Tibial nerve (tissue), 4 donors: ENCODE data around the gene OR51B2. TPM values are rescaled to one million over a fixed set of nuclear protein-coding genes. Genes with fewer than 3 reads are reported as not detected.
"Not testable (repeated sequence)": the region's sequence is repeated elsewhere in the genome, so short reads cannot be mapped to it uniquely, and the experiment has no call there.

Experiments used
- DNase-seq, 2 donors: peaks; one replicate each; pipeline ENCODE4 v3.0.0-alpha.2; 2019; ENCODE audit warnings: low spot score in 2 of 2
- H3K27ac ChIP-seq, 4 donors: fragments of 200-600 bp; sonication (generic) in 3 of 4; one replicate each; pipeline ENCODE4 v1.5.1; 2017 to 2019; ENCODE audit warnings: mild to moderate bottlenecking in 1 of 4
- H3K27me3 ChIP-seq, 2 donors: fragments of 200-600 bp; sonication (generic) in 1 of 2; one replicate each; pipeline versions ENCODE4 v1.5.1 to v1.6.0; 2017 to 2019
- H3K36me3 ChIP-seq, 3 donors: fragments of 200-600 bp; sonication (generic); one replicate each; pipeline ENCODE4 v1.5.1; 2018 to 2019
- H3K4me1 ChIP-seq, 4 donors: fragments of 200-600 bp; sonication (generic) in 3 of 4; one replicate each; pipeline ENCODE4 v1.5.1; 2017 to 2019
- H3K4me3 ChIP-seq, 4 donors: fragments of 200-600 bp; sonication (generic) in 3 of 4; one replicate each; pipeline ENCODE4 v1.5.1; 2017 to 2019; ENCODE audit warnings: mild to moderate bottlenecking in 1 of 4, moderate library complexity in 1 of 4
- H3K9me3 ChIP-seq, 4 donors: fragments of 200-600 bp; sonication (generic) in 3 of 4; one replicate each; pipeline ENCODE4 v1.5.1; 2017 to 2019
- EP300 ChIP-seq, 2 donors: sonication (generic); formaldehyde crosslinking; IDR thresholded peaks; one replicate each; pipeline ENCODE4 v1.6.1; 2017; ENCODE audit warnings: antibody characterized with exemption in 2 of 2, mild to moderate bottlenecking in 1 of 2
- POLR2A ChIP-seq, 2 donors: fragments of 450-650 bp; IDR thresholded peaks; one replicate each; pipeline ENCODE4 v1.6.1; 2017; ENCODE audit warnings: antibody characterized with exemption in 2 of 2, mild to moderate bottlenecking in 2 of 2, moderate library complexity in 2 of 2
- WGBS, 2 donors: methylation state at CpG; one replicate each; pipeline ENCODE4 v1.1.5; 2018; 5-methylcytosine and 5-hydroxymethylcytosine counted together
- total RNA-seq, 4 donors: library from RNA; depleted of rRNA; stranded (reverse); fragments of >200 nt; gene quantifications; one replicate each; pipeline ENCODE4 v1.1.0, GENCODE V29; 2016
- TF ChIP-seq, protein P1 (sequence below), 5 experiments: fragments of 200-600 bp in 3 of 5; fragments of 450-650 bp in 2 of 5; sonication (generic) in 3 of 5; IDR thresholded peaks; one replicate each; pipeline ENCODE4 v1.5.1; 2016 to 2019; ENCODE audit warnings: antibody characterized with exemption in 5 of 5, mild to moderate bottlenecking in 3 of 5, moderate library complexity in 2 of 5

Gene OR51B2
- total RNA-seq, 4 donors from 2014 or later = 0.63 TPM; not detected in 3

DNA sequence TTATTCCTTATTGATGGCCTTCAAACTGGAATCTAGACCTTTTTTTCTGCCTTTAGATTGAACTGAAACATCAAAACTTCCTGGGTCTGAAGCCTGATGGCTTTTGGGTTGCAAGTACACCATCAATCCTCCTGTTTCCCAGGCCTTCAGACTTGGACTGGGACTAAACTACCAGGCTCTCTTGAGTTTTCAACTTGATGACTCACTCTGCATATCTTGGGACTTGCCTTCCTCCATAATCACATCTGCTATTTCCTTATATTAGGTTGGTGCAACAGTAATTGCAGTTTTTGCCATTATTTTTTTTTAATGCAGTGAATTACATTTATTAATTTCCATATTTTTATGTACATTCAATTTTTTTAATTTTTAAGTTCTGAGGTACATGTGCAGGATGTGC is 12.2 kb upstream of the OR51B2 start:
- TF ChIP-seq, protein P1, sequence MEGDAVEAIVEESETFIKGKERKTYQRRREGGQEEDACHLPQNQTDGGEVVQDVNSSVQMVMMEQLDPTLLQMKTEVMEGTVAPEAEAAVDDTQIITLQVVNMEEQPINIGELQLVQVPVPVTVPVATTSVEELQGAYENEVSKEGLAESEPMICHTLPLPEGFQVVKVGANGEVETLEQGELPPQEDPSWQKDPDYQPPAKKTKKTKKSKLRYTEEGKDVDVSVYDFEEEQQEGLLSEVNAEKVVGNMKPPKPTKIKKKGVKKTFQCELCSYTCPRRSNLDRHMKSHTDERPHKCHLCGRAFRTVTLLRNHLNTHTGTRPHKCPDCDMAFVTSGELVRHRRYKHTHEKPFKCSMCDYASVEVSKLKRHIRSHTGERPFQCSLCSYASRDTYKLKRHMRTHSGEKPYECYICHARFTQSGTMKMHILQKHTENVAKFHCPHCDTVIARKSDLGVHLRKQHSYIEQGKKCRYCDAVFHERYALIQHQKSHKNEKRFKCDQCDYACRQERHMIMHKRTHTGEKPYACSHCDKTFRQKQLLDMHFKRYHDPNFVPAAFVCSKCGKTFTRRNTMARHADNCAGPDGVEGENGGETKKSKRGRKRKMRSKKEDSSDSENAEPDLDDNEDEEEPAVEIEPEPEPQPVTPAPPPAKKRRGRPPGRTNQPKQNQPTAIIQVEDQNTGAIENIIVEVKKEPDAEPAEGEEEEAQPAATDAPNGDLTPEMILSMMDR (IDR thresholded peaks at IDR 0.05) = no peak
- no peak for TF ChIP-seq EP300 (IDR thresholded peaks at IDR 0.05)
- TF ChIP-seq POLR2A (IDR thresholded peaks at IDR 0.05) = no peak
- Histone ChIP-seq H3K27ac (no peak overlapping the region), H3K4me3 (no peak overlapping the region), H3K36me3 (no peaks in the 10 kb centered on the region), H3K4me1 (no peaks in the 10 kb centered on the region), H3K27me3 (no peaks in the 10 kb centered on the region), H3K9me3 (no peaks in the 10 kb centered on the region)
- no peak for DNase-seq

DNA sequence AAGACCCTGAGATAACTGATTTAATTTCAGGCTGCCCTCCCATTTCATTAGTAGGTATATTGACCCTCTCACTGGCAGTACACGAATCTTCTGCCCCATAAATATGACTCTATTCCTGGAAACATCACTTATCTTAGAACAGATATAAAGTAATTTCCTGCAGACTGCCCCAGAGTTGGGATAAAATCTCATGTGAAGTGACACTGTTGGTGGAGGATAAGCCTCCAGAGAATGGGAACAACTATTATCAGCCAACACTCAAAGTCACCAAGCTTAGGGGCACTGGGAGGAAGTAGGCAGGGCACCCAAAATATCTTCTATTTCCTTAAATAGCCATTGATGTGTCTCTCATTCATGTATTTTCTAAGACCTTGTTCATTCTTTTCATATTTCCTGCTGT is 11.1 kb upstream of the OR51B2 start:
- no peak overlapping the region for H3K27ac ChIP-seq
- no peaks in the 10 kb centered on the region for H3K36me3 ChIP-seq
- no peak overlapping the region for H3K4me3 ChIP-seq
- H3K9me3 ChIP-seq = no peaks in the 10 kb centered on the region
- no peaks in the 10 kb centered on the region for H3K4me1 ChIP-seq
- TF ChIP-seq, protein P1 (IDR thresholded peaks at IDR 0.05) = no peak
- no peak for TF ChIP-seq EP300 (IDR thresholded peaks at IDR 0.05)
- no peak for TF ChIP-seq POLR2A (IDR thresholded peaks at IDR 0.05)
- H3K27me3 ChIP-seq = no peaks in the 10 kb centered on the region
- WGBS, 2 donors = 57 to 58% methylated on average over 1 of the region's 1 CpG
- no peak for DNase-seq

DNA sequence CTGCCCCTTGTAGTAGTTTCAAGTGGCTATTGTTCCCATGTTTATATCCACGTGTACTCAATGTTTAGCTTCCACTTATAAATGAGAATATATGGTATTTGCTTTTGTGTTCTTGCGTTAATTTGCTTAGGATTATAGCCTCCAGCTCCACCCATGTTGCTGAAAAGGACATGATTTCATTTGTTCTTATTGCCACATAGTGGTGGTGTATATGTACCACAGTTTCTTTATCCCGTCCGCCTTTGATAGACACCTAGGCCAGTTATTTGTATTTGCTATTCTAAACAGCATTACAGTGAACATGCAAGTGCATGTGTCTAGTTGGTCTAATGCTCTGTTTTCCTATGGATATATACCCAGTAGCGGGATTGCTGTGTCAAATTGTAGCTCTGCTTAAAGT is 6.8 kb downstream of the OR51B2 start:
- no peaks in the 10 kb centered on the region for H3K27me3 ChIP-seq
- no peaks in the 10 kb centered on the region for H3K4me1 ChIP-seq
- H3K27ac ChIP-seq = no peak overlapping the region
- DNase-seq = no peak
- TF ChIP-seq EP300 (IDR thresholded peaks at IDR 0.05) = no peak
- TF ChIP-seq, protein P1 (IDR thresholded peaks at IDR 0.05) = no peak
- TF ChIP-seq POLR2A (IDR thresholded peaks at IDR 0.05) = no peak
- peaks cover 0 to 6% (median 0%) of the 10 kb centered on the region in 4 donors for H3K9me3 ChIP-seq
- H3K36me3 ChIP-seq = no peaks in the 10 kb centered on the region
- WGBS, 2 donors = 74 to 83% methylated on average over 5 of the region's 5 CpGs
- no peak overlapping the region for H3K4me3 ChIP-seq

DNA sequence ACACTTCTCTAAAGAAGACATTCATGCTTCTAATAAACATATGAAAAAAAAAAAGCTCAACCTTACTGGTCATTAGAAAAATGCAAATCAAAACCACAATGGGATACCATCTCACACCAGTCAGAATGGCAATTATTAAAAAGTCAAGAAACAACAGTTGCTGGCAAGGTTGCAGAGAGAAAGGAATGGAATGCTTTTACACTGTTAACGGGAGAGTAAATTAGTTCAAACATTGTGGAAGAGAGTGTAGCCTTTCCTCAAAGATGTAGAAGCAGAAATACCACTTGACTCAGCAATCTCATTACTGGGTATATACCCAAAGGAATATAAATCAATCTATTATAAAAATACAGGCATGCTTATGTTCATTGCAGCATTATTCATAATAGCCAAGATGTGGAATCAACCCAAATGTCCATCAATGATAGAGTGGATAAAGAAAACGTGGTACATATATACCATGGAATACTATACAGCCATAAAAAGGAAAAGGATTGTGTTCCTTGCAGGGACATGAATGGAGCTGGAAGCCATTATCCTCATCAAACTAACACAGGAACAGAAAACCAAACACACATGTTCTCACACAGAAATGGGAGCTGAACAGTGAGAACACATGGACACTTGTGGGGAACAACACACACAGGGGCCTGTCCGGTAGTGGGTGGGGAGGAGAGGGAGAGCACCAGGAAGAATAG is 10.6 kb downstream of the OR51B2 start:
- not testable (repeated sequence) for H3K4me1 ChIP-seq, H3K27ac ChIP-seq, H3K9me3 ChIP-seq, H3K4me3 ChIP-seq, DNase-seq, H3K36me3 ChIP-seq, H3K27me3 ChIP-seq
- WGBS, 2 donors = 82 to 84% methylated on average over 3 of the region's 3 CpGs

DNA sequence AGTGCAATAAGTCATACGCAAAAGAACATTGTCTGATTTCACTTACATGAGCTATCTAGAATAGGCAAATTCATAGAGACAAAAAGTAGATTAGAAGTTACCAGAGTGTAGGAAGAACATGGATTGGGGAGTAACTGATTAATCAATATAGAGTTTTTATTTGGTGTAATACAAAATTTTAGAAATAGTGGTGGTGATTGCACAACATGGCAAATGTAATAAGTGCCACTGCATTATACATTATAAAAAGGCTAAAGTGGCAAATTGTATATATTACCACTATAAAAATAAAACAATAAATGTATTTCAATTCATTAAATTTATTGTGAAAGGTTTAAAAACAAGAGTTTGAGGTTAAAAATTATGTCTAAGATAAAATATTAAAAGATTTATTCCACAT is 13.7 kb downstream of the OR51B2 start:
- Histone ChIP-seq H3K9me3 (no peaks in the 10 kb centered on the region), H3K36me3 (no peaks in the 10 kb centered on the region), H3K4me3 (no peak overlapping the region), H3K27me3 (no peaks in the 10 kb centered on the region), H3K27ac (no peak overlapping the region), H3K4me1 (no peaks in the 10 kb centered on the region)
- WGBS, 2 donors = 94 to 95% methylated on average over 1 of the region's 1 CpG
- DNase-seq = no peak
- TF ChIP-seq POLR2A (IDR thresholded peaks at IDR 0.05) = no peak
- TF ChIP-seq, protein P1 (IDR thresholded peaks at IDR 0.05) = no peak
